ENCODE data around the gene KIZ. TPM values are rescaled to one million over a fixed set of nuclear protein-coding genes. Genes with fewer than 3 reads are reported as not detected.

The KIZ gene
- total RNA-seq, 1 experiment from 2014 or later, result 13.4 TPM

GRCh38 chr20:21272279-21272678 lies 146.4 kb downstream of the KIZ start:
- Histone ChIP-seq H3K4me3 (ENCODE audit: low read length) (no peak overlapping the region), H3K79me2 (ENCODE audit: low read length) (no peaks in the 10 kb centered on the region), H3K27ac (ENCODE audit: low read length) (no peak overlapping the region), H3K27me3 (ENCODE audit: low read length) (peaks cover 45% of the 10 kb centered on the region), H3K36me3 (ENCODE audit: low read depth, low read length) (no peaks in the 10 kb centered on the region), H3F3A (ENCODE audit: low read length, unreplicated experiment) (no peaks in the 10 kb centered on the region), H3K4me1 (ENCODE audit: insufficient read depth, low read length) (no peaks in the 10 kb centered on the region), H2AFZ (ENCODE audit: low read length) (no peak overlapping the region), H3K9me2 (replicated peaks; ENCODE audit: low read length) (no peaks in the 10 kb centered on the region), H4K20me1 (ENCODE audit: low read length) (no peaks in the 10 kb centered on the region), H3K9me3 (ENCODE audit: low read length) (no peaks in the 10 kb centered on the region), H3K9ac (ENCODE audit: low read length) (no peak overlapping the region), H3K4me2 (ENCODE audit: low read length) (no peak overlapping the region)
- no peak for TF ChIP-seq EZH2 (IDR thresholded peaks at IDR 0.05; ENCODE audit: low read length, unreplicated experiment)
- no peak for TF ChIP-seq EZH2phosphoT487 (IDR thresholded peaks at IDR 0.05; ENCODE audit: borderline replicate concordance, low read length)
- no peak for TF ChIP-seq CTCF (conservative IDR thresholded peaks at IDR 0.05; ENCODE audit: low read depth, low read length)
- no TSS peak for BruUV-seq (replicated peaks)
- intact Hi-C loops (cut with micrococcal nuclease), result no loop called here
- CTCF ChIA-PET, result no interaction called here
- DNase-seq (no peak), ATAC-seq (no peak)
- POLR2A ChIA-PET (ENCODE audit: unreplicated experiment), result no interaction called here

- H3K4me2 ChIP-seq (ENCODE audit: low read length), result no peak overlapping the region
- H3K79me2 ChIP-seq (ENCODE audit: low read length), result no peaks in the 10 kb centered on the region
- no TSS peak for BruUV-seq (replicated peaks)
- H3K36me3 ChIP-seq (ENCODE audit: low read depth, low read length), result no peaks in the 10 kb centered on the region
- H4K20me1 ChIP-seq (ENCODE audit: low read length), result no peaks in the 10 kb centered on the region
- peaks cover 42% of the 10 kb centered on the region for H3K27me3 ChIP-seq (ENCODE audit: low read length)
- POLR2A ChIA-PET (ENCODE audit: unreplicated experiment), result no interaction called here
- CTCF ChIA-PET, result no interaction called here
- no peak overlapping the region for H2AFZ ChIP-seq (ENCODE audit: low read length)
- H3K9me3 ChIP-seq (ENCODE audit: low read length), result no peaks in the 10 kb centered on the region
- H3K4me3 ChIP-seq (ENCODE audit: low read length), result no peak overlapping the region
- TF ChIP-seq EZH2 (IDR thresholded peaks at IDR 0.05; ENCODE audit: low read length, unreplicated experiment), result no peak
- TF ChIP-seq EZH2phosphoT487 (IDR thresholded peaks at IDR 0.05; ENCODE audit: borderline replicate concordance, low read length), result no peak
- TF ChIP-seq CTCF (conservative IDR thresholded peaks at IDR 0.05; ENCODE audit: low read depth, low read length), result no peak
- no peaks in the 10 kb centered on the region for H3K4me1 ChIP-seq (ENCODE audit: insufficient read depth, low read length)
- no peaks in the 10 kb centered on the region for H3K9me2 ChIP-seq (replicated peaks; ENCODE audit: low read length)
- no peak overlapping the region for H3K9ac ChIP-seq (ENCODE audit: low read length)
- ATAC-seq (no peak), DNase-seq (no peak)
- intact Hi-C loops (cut with micrococcal nuclease), result no loop called here
- H3F3A ChIP-seq (ENCODE audit: low read length, unreplicated experiment), result no peaks in the 10 kb centered on the region
- no peak overlapping the region for H3K27ac ChIP-seq (ENCODE audit: low read length)
Measured at GRCh38 chr20:21272679-21273078, 146.8 kb downstream of the KIZ start.

GRCh38 chr20:21273755-21274386 lies 148.0 kb downstream of the KIZ start:
- no peaks in the 10 kb centered on the region for H3K9me3 ChIP-seq (ENCODE audit: low read length)
- H3K9me2 ChIP-seq (replicated peaks; ENCODE audit: low read length), result no peaks in the 10 kb centered on the region
- ATAC-seq (no peak), DNase-seq (no peak)
- H3K27ac ChIP-seq (ENCODE audit: low read length), result no peak overlapping the region
- POLR2A ChIA-PET (ENCODE audit: unreplicated experiment), result no interaction called here
- no peak overlapping the region for H2AFZ ChIP-seq (ENCODE audit: low read length)
- peaks cover 35% of the 10 kb centered on the region for H3K27me3 ChIP-seq (ENCODE audit: low read length)
- no peak overlapping the region for H3K4me3 ChIP-seq (ENCODE audit: low read length)
- no peaks in the 10 kb centered on the region for H4K20me1 ChIP-seq (ENCODE audit: low read length)
- no peak overlapping the region for H3K9ac ChIP-seq (ENCODE audit: low read length)
- no peaks in the 10 kb centered on the region for H3K4me1 ChIP-seq (ENCODE audit: insufficient read depth, low read length)
- no peaks in the 10 kb centered on the region for H3K36me3 ChIP-seq (ENCODE audit: low read depth, low read length)
- CTCF ChIA-PET, result no interaction called here
- H3F3A ChIP-seq (ENCODE audit: low read length, unreplicated experiment), result no peaks in the 10 kb centered on the region
- TF ChIP-seq EZH2 (IDR thresholded peaks at IDR 0.05; ENCODE audit: low read length, unreplicated experiment) (no peak), CTCF (conservative IDR thresholded peaks at IDR 0.05; ENCODE audit: low read depth, low read length) (no peak), EZH2phosphoT487 (IDR thresholded peaks at IDR 0.05; ENCODE audit: borderline replicate concordance, low read length) (no peak)
- H3K4me2 ChIP-seq (ENCODE audit: low read length), result no peak overlapping the region
- no TSS peak for BruUV-seq (replicated peaks)
- intact Hi-C loops (cut with micrococcal nuclease), result no loop called here
- H3K79me2 ChIP-seq (ENCODE audit: low read length), result no peaks in the 10 kb centered on the region
